ENCODE measurements around the gene SH3RF3. TPM values are rescaled to one million over a fixed set of nuclear protein-coding genes. Genes with fewer than 3 reads are reported as not detected.

Gene SH3RF3
- total RNA-seq, 1 experiment from 2014 or later: 21.7 TPM

DNA sequence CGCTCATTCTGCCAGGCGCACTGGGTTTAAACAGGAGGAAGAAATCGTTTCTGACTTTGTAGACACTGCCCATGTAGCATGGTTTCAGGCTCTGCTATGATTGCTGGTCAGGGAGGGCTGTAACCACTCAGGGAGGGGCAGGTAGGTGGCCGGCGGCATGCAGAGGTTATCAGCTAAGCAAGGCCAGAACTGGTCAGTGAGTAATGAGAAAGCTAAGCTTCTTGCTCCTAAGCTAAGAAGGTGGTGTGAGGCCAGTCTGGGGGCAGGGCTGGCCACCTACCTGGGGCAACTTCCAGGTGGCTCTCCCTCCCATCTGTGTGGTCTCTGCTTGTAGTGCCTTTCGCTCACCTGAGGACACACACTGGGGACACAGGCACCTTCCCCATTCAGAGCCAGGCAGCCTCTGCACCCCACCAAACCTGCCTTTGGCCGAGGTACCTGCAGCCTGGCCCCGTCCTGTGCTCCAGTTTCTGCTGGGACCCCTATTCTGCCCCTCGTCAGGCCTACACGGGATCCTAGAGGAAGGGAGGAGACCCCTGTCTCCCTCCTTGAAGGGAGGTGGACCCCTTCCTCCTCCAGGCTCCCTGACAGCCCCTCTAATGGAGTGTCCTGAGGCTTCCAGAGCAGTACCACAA is 288.8 kb downstream of the SH3RF3 start:
- no peak for DNase-seq (ENCODE audit: unreplicated experiment)
- Mint-ChIP-seq H3K27me3 (ENCODE audit: insufficient read depth, unreplicated experiment) (no peaks in the 10 kb centered on the region), H3K4me3 (ENCODE audit: unreplicated experiment) (no peak overlapping the region), H3K9me3 (ENCODE audit: unreplicated experiment) (no peaks in the 10 kb centered on the region), H3K4me1 (ENCODE audit: insufficient read depth, unreplicated experiment) (no peaks in the 10 kb centered on the region), H3K36me3 (ENCODE audit: insufficient read depth, unreplicated experiment) (peaks cover 25% of the 10 kb centered on the region), H3K27ac (ENCODE audit: low read depth, unreplicated experiment) (peak overlapping the region; percentile 42)
- POLR2A ChIA-PET: no interaction called here
- CTCF ChIA-PET: no interaction called here
- TF ChIP-seq, protein P1, sequence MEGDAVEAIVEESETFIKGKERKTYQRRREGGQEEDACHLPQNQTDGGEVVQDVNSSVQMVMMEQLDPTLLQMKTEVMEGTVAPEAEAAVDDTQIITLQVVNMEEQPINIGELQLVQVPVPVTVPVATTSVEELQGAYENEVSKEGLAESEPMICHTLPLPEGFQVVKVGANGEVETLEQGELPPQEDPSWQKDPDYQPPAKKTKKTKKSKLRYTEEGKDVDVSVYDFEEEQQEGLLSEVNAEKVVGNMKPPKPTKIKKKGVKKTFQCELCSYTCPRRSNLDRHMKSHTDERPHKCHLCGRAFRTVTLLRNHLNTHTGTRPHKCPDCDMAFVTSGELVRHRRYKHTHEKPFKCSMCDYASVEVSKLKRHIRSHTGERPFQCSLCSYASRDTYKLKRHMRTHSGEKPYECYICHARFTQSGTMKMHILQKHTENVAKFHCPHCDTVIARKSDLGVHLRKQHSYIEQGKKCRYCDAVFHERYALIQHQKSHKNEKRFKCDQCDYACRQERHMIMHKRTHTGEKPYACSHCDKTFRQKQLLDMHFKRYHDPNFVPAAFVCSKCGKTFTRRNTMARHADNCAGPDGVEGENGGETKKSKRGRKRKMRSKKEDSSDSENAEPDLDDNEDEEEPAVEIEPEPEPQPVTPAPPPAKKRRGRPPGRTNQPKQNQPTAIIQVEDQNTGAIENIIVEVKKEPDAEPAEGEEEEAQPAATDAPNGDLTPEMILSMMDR (IDR thresholded peaks at IDR 0.05; ENCODE audit: unreplicated experiment): no peak
- no TSS peak for BruUV-seq (replicated peaks)
- intact Hi-C loops (cut with micrococcal nuclease): no loop called here

- intact Hi-C loops (cut with micrococcal nuclease): no loop called here
- TF ChIP-seq, protein P1 (IDR thresholded peaks at IDR 0.05; ENCODE audit: unreplicated experiment): no peak
- ChIA-PET CTCF (no interaction called here), POLR2A (interaction anchor here (0.6 kb wide), 1 partner anchor 61 kb away, joined by 3 read pairs; no protein-coding TSS in a partner anchor)
- BruUV-seq (replicated peaks): no TSS peak
- Mint-ChIP-seq H3K27ac (ENCODE audit: low read depth, unreplicated experiment) (peak overlapping the region; percentile 42), H3K36me3 (ENCODE audit: insufficient read depth, unreplicated experiment) (peaks cover 22% of the 10 kb centered on the region), H3K4me3 (ENCODE audit: unreplicated experiment) (no peak overlapping the region), H3K27me3 (ENCODE audit: insufficient read depth, unreplicated experiment) (no peaks in the 10 kb centered on the region), H3K9me3 (ENCODE audit: unreplicated experiment) (no peaks in the 10 kb centered on the region), H3K4me1 (ENCODE audit: insufficient read depth, unreplicated experiment) (peaks cover 3% of the 10 kb centered on the region)
- DNase-seq (ENCODE audit: unreplicated experiment): no peak
Observed at GRCh38 chr2:109418716-109419115, 289.7 kb downstream of the SH3RF3 start.

GRCh38 chr2:109419171-109419756 is 290.3 kb downstream of the SH3RF3 start:
- H3K4me3 Mint-ChIP-seq (ENCODE audit: unreplicated experiment): no peak overlapping the region
- BruUV-seq (replicated peaks): no TSS peak
- H3K27me3 Mint-ChIP-seq (ENCODE audit: insufficient read depth, unreplicated experiment): no peaks in the 10 kb centered on the region
- peak overlapping the region; percentile 42 for H3K27ac Mint-ChIP-seq (ENCODE audit: low read depth, unreplicated experiment)
- no peak for DNase-seq (ENCODE audit: unreplicated experiment)
- TF ChIP-seq, protein P1 (IDR thresholded peaks at IDR 0.05; ENCODE audit: unreplicated experiment): no peak
- no peaks in the 10 kb centered on the region for H3K9me3 Mint-ChIP-seq (ENCODE audit: unreplicated experiment)
- peaks cover 22% of the 10 kb centered on the region for H3K36me3 Mint-ChIP-seq (ENCODE audit: insufficient read depth, unreplicated experiment)
- CTCF ChIA-PET: interaction anchor here (0.5 to 1.2 kb wide), 3 partner anchors 91 to 313 kb away, joined by 3 to 4 read pairs (median 3); no protein-coding TSS in a partner anchor
- POLR2A ChIA-PET: interaction anchor here (0.6 kb wide), 1 partner anchor 61 kb away, joined by 3 read pairs; no protein-coding TSS in a partner anchor
- H3K4me1 Mint-ChIP-seq (ENCODE audit: insufficient read depth, unreplicated experiment): peaks cover 4% of the 10 kb centered on the region
- intact Hi-C loops (cut with micrococcal nuclease): no loop called here

DNA sequence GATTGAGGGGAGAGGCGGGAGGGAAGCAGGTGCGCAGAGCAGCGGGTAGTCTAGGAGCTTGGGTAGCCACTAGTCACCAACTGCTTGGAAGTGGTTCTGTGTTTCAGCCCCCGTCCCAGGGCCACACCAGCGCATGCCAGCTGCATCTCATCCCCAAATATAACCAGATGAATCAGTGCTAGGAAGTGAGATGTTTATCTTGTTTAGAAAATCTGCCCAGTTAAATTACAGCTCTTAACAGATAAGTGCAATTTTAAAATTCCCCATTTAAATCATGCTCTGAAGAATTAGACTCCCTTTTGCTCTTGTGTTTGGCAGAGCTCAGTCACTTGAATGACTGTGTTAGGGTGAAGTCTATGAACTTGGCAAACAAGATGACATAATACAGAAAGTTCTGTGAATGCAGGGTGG is 291.0 kb downstream of the SH3RF3 start:
- Mint-ChIP-seq H3K9me3 (ENCODE audit: unreplicated experiment) (no peaks in the 10 kb centered on the region), H3K27ac (ENCODE audit: low read depth, unreplicated experiment) (no peak overlapping the region), H3K4me1 (ENCODE audit: insufficient read depth, unreplicated experiment) (peaks cover 4% of the 10 kb centered on the region), H3K27me3 (ENCODE audit: insufficient read depth, unreplicated experiment) (no peaks in the 10 kb centered on the region), H3K36me3 (ENCODE audit: insufficient read depth, unreplicated experiment) (peaks cover 17% of the 10 kb centered on the region), H3K4me3 (ENCODE audit: unreplicated experiment) (no peak overlapping the region)
- POLR2A ChIA-PET: no interaction called here
- no peak for DNase-seq (ENCODE audit: unreplicated experiment)
- TF ChIP-seq, protein P1 (IDR thresholded peaks at IDR 0.05; ENCODE audit: unreplicated experiment): no peak
- no TSS peak for BruUV-seq (replicated peaks)
- CTCF ChIA-PET: interaction anchor here (0.5 to 1.2 kb wide), 3 partner anchors 90 to 313 kb away, joined by 3 to 4 read pairs (median 3); no protein-coding TSS in a partner anchor
- intact Hi-C loops (cut with micrococcal nuclease): no loop called here
